Neural crest cell (in vitro differentiated cells): ENCODE data around the gene DENND1A. TPM values are rescaled to one million over a fixed set of nuclear protein-coding genes. Genes with fewer than 3 reads are reported as not detected.

ENCODE experiments used
- DNase-seq: peaks from one replicate; pipeline ENCODE4 v3.0.0; 2021; ENCODE audit warnings: low read depth, mixed read lengths, low spot score
- H3K27ac Mint-ChIP-seq: one replicate; pipeline ENCODE4 v1.8.0; 2021; ENCODE audit warnings: mild to moderate bottlenecking, mixed read lengths; ENCODE audit not compliant: unreplicated experiment
- H3K27me3 Mint-ChIP-seq: 2 replicates; pipeline ENCODE4 v1.8.0; 2021; ENCODE audit warnings: low read depth, mild to moderate bottlenecking, mixed read lengths
- H3K36me3 Mint-ChIP-seq: 2 replicates; pipeline ENCODE4 v1.8.0; 2021; ENCODE audit warnings: low read depth, mild to moderate bottlenecking, mixed read lengths
- H3K4me1 Mint-ChIP-seq: 2 replicates; pipeline ENCODE4 v1.8.0; 2021; ENCODE audit warnings: mixed read lengths
- H3K4me3 Mint-ChIP-seq: one replicate; pipeline ENCODE4 v1.8.0; 2021; ENCODE audit warnings: mild to moderate bottlenecking, mixed read lengths
- H3K9me3 Mint-ChIP-seq: 2 replicates; pipeline ENCODE4 v1.8.0; 2021; ENCODE audit warnings: mixed read lengths
- total RNA-seq: library from RNA; stranded (reverse); gene quantifications from 2 replicates; pipeline ENCODE4 v1.2.1, GENCODE V29; 2021
- TF ChIP-seq, protein P1 (sequence below): fragments of 200-600 bp; sonication (generic); conservative IDR thresholded peaks from 2 replicates; pipeline ENCODE4 v1.5.0; 2021; ENCODE audit warnings: antibody characterized with exemption, mild to moderate bottlenecking

Gene DENND1A
- total RNA-seq, 1 donor from 2014 or later = 17.8 TPM

- H3K4me1 Mint-ChIP-seq = no peaks in the 10 kb centered on the region
- H3K27ac Mint-ChIP-seq = no peak overlapping the region
- no peak for DNase-seq
- TF ChIP-seq, protein P1, sequence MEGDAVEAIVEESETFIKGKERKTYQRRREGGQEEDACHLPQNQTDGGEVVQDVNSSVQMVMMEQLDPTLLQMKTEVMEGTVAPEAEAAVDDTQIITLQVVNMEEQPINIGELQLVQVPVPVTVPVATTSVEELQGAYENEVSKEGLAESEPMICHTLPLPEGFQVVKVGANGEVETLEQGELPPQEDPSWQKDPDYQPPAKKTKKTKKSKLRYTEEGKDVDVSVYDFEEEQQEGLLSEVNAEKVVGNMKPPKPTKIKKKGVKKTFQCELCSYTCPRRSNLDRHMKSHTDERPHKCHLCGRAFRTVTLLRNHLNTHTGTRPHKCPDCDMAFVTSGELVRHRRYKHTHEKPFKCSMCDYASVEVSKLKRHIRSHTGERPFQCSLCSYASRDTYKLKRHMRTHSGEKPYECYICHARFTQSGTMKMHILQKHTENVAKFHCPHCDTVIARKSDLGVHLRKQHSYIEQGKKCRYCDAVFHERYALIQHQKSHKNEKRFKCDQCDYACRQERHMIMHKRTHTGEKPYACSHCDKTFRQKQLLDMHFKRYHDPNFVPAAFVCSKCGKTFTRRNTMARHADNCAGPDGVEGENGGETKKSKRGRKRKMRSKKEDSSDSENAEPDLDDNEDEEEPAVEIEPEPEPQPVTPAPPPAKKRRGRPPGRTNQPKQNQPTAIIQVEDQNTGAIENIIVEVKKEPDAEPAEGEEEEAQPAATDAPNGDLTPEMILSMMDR = no peak
- peaks cover 6% of the 10 kb centered on the region for H3K36me3 Mint-ChIP-seq
- H3K27me3 Mint-ChIP-seq = peaks cover 25% of the 10 kb centered on the region
- H3K9me3 Mint-ChIP-seq = no peaks in the 10 kb centered on the region
- H3K4me3 Mint-ChIP-seq = no peak overlapping the region
Observed at GRCh38 chr9:123880420-123880819, 49.5 kb downstream of the DENND1A start.

- TF ChIP-seq, protein P1 = no peak
- H3K9me3 Mint-ChIP-seq = no peaks in the 10 kb centered on the region
- no peaks in the 10 kb centered on the region for H3K4me1 Mint-ChIP-seq
- no peak for DNase-seq
- H3K4me3 Mint-ChIP-seq = no peak overlapping the region
- no peak overlapping the region for H3K27ac Mint-ChIP-seq
- H3K36me3 Mint-ChIP-seq = peaks cover 12% of the 10 kb centered on the region
- H3K27me3 Mint-ChIP-seq = peaks cover 39% of the 10 kb centered on the region
Observed at GRCh38 chr9:123876750-123877149, 53.2 kb downstream of the DENND1A start.

GRCh38 chr9:123872710-123873109 is 57.2 kb downstream of the DENND1A start:
- DNase-seq = no peak
- no peaks in the 10 kb centered on the region for H3K4me1 Mint-ChIP-seq
- TF ChIP-seq, protein P1 = no peak
- H3K27me3 Mint-ChIP-seq = peaks cover 67% of the 10 kb centered on the region
- no peak overlapping the region for H3K27ac Mint-ChIP-seq
- H3K36me3 Mint-ChIP-seq = peaks cover 13% of the 10 kb centered on the region
- H3K4me3 Mint-ChIP-seq = no peak overlapping the region
- H3K9me3 Mint-ChIP-seq = no peaks in the 10 kb centered on the region

DNA sequence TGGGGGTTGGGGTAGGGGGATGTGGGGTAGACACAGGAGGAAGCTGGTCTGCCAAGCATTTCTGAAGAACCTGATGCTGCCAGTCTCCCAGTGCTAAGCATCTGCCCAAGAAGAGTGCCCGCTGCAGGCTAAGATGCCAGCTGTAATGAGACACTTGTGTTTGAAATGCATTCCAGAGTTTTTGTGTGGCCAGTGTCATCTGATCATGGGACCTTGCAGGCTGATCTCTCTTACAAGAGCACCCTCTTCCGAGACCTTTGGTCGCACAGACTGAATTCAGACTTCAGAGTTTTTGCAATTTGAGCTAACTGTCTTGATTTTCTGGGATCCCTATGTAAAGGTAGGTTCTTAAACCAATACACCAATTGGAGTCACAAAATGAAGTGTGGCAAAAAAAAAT is 58.1 kb downstream of the DENND1A start:
- no peak overlapping the region for H3K4me3 Mint-ChIP-seq
- no peaks in the 10 kb centered on the region for H3K4me1 Mint-ChIP-seq
- H3K27me3 Mint-ChIP-seq = peaks cover 76% of the 10 kb centered on the region
- DNase-seq = no peak
- H3K9me3 Mint-ChIP-seq = no peaks in the 10 kb centered on the region
- TF ChIP-seq, protein P1 = no peak
- no peak overlapping the region for H3K27ac Mint-ChIP-seq
- peaks cover 15% of the 10 kb centered on the region for H3K36me3 Mint-ChIP-seq

- Mint-ChIP-seq H3K27ac (no peak overlapping the region), H3K4me1 (peaks cover 16% of the 10 kb centered on the region)
- DNase-seq = no peak
Observed at GRCh38 chr9:123868002-123868401, 61.9 kb downstream of the DENND1A start.

More at GRCh38 chr9:123868002-123868401, 61.9 kb downstream of the DENND1A start:
- peaks cover 6% of the 10 kb centered on the region for H3K36me3 Mint-ChIP-seq
- H3K27me3 Mint-ChIP-seq = peaks cover 96% of the 10 kb centered on the region
- no peak overlapping the region for H3K4me3 Mint-ChIP-seq
- no peaks in the 10 kb centered on the region for H3K9me3 Mint-ChIP-seq
- TF ChIP-seq, protein P1 = no peak
